GM13976 (cell line): ENCODE measurements around the gene GRIK2.

Experiments used
- DNase-seq: peaks from one replicate; pipeline ENCODE4 v3.0.0; 2012; ENCODE audit warnings: low spot score
- in situ Hi-C: fragments of 300-500 bp; cut with MboI; formaldehyde crosslinking; loops from one replicate; pipeline ENCODE4 v1.12.0; 2022; ENCODE audit warnings: low sequenced_read_pairs, mixed read lengths, inconsistent platforms; ENCODE audit not compliant: unreplicated experiment
- TF ChIP-seq, protein P1 (sequence below): IDR thresholded peaks from 2 replicates; pipeline ENCODE4 v1.5.1; 2012; ENCODE audit warnings: borderline replicate concordance, mild to moderate bottlenecking; ENCODE audit not compliant: insufficient read depth; ENCODE audit errors: extremely low read depth, missing control alignments, control extremely low read depth

Gene GRIK2

DNA sequence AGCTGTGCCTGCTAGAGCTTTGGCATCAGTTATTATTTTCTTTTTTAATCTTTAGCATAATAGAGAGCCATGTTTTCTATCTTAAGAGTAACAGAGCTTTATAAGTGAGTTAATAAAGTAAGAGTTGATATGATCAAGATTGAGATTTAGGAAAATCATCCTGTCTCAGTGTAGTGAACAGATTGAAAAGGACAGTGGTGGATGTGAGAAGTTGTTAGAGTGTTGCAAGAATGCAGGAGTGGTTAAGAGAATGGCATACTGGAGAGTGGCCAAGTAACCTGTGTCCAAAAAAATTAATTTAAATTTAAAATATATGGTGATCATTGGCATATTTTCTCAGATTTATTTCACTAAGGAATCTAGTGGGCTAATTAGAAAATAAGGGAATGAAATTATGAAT is 629.3 kb downstream of the GRIK2 start:
- TF ChIP-seq, protein P1, sequence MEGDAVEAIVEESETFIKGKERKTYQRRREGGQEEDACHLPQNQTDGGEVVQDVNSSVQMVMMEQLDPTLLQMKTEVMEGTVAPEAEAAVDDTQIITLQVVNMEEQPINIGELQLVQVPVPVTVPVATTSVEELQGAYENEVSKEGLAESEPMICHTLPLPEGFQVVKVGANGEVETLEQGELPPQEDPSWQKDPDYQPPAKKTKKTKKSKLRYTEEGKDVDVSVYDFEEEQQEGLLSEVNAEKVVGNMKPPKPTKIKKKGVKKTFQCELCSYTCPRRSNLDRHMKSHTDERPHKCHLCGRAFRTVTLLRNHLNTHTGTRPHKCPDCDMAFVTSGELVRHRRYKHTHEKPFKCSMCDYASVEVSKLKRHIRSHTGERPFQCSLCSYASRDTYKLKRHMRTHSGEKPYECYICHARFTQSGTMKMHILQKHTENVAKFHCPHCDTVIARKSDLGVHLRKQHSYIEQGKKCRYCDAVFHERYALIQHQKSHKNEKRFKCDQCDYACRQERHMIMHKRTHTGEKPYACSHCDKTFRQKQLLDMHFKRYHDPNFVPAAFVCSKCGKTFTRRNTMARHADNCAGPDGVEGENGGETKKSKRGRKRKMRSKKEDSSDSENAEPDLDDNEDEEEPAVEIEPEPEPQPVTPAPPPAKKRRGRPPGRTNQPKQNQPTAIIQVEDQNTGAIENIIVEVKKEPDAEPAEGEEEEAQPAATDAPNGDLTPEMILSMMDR: no peak
- no peak for DNase-seq
- in situ Hi-C loops: no loop called here

DNA sequence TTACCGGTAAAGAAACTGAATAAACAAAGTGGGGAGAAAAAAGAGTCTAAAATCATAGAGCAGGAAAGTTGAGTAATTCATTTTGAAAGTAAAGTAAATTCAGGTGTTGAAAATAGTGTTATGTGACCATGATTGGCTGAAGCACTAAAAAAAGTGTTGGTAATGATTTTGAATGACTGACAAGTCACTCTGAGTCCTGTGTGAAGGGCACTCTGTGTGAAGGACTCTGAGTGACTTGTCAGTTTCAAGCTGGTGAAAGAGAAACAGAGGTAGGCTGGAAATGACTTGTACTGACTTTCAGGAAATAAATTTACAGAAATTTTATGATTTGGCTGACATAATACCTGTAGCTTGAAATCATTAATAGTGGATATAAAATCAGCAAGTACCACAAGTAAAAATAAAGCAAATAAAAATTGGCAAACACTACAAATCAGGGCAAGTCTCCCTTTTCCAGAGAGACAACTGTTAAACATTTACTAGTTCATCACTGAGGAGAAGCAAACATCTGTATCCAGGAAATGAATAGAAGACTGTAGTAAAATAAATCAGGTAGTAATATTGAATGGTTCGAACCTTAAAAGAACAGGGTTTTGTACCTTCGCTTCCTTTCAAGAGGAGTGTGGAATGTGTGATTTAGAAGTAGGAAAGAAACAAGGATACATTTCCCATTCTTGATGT is 630.6 kb downstream of the GRIK2 start:
- TF ChIP-seq, protein P1: no peak
- in situ Hi-C loops: no loop called here
- DNase-seq: no peak

DNA sequence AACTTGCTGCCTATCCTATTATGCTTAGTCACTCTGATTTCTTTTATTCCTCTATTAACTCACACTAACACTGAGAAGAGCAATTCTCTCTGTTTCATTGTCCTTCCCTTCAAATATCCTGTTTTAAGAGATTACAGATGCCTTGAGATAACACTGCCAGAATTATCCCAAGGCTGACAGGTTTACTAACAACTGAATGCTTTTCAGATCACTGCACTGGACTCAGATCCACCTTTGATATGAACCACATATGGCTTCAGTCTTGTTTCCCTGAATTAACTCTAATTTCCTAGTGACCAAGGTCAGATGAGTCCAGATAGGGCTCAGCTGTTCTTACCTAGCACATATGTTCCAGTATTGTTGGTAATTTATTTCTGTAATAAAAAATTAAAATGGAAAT is 633.1 kb downstream of the GRIK2 start:
- TF ChIP-seq, protein P1: no peak
- no peak for DNase-seq
- in situ Hi-C loops: no loop called here

- no peak for DNase-seq
- TF ChIP-seq, protein P1: no peak
- in situ Hi-C loops: no loop called here
These were observed 634.7 kb downstream of the GRIK2 start for GRCh38 chr6:102028176-102028575.

DNA sequence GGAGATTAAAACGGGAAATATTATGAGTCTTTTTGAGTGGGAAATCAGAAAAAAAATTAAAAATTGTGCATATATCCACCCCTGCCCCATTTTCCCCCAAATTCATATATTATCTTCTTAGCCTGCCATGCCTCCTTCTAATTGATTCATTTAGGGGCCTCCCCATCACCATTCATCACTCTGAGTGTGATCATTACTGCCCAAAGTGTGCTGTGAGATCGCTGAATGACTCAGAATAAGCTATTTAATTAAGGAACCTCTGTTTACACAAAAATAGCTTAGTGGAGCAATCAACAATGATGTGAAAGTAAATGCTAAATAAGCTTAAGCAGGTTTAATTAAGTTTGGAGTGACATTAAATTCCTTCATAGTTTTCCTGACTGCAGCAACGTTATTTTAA is 645.5 kb downstream of the GRIK2 start:
- DNase-seq: no peak
- TF ChIP-seq, protein P1: no peak
- in situ Hi-C loops: no loop called here

- no peak for DNase-seq
- in situ Hi-C loops: no loop called here
- TF ChIP-seq, protein P1: no peak
These were observed 645.9 kb downstream of the GRIK2 start for GRCh38 chr6:102039441-102039840.
